HUES6 (cell line): Measurements from ENCODE around the gene CDON.

Experiments
- H3K27ac ChIP-seq: 2 replicates; pipeline ENCODE4 v1.7.0; 2013; ENCODE audit warnings: low read depth, mild to moderate bottlenecking, low read length, inconsistent platforms
- H3K27me3 ChIP-seq: 2 replicates; pipeline ENCODE4 v1.6.1; 2013; ENCODE audit warnings: low read length; ENCODE audit not compliant: control insufficient read depth, insufficient read depth
- H3K36me3 ChIP-seq: 2 replicates; pipeline ENCODE4 v1.6.1; 2013; ENCODE audit warnings: low read length; ENCODE audit not compliant: control insufficient read depth, insufficient read depth
- H3K4me1 ChIP-seq: 2 replicates; pipeline ENCODE4 v1.6.1; 2013; ENCODE audit warnings: low read length; ENCODE audit not compliant: control insufficient read depth, insufficient read depth
- H3K4me3 ChIP-seq: 2 replicates; pipeline ENCODE4 v1.5.1; 2013; ENCODE audit warnings: low read depth, low read length
- H3K9ac ChIP-seq: one replicate; pipeline ENCODE4 v1.6.1; 2013; ENCODE audit warnings: mild to moderate bottlenecking, low read length
- H3K9me3 ChIP-seq: 2 replicates; pipeline ENCODE4 v1.6.1; 2013; ENCODE audit warnings: low read depth, low read length; ENCODE audit not compliant: control insufficient read depth, insufficient read depth

Gene CDON

DNA sequence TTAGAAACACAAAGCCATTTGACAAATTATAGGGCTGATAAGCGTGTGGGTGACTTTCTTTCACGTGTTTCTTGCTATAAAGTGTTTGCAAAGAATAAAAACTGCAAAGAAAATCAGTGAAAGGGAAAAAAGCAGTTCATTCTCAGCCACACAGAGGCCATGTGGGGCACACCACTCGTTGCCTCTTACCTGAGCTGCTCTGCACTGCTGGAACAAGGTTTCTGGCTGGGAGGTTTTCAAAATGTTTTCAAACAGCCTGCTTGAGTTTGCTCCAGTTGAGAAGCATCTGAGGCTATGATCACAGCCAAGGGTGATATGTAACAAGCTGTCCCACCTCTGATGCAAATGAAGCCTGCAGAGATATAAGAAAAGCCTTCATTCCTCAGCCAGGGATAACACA, 131.6 kb downstream of the CDON start:
- Histone ChIP-seq H3K27me3 (no peaks in the 10 kb centered on the region), H3K27ac (no peak overlapping the region), H3K4me1 (peaks cover 13% of the 10 kb centered on the region), H3K9me3 (no peaks in the 10 kb centered on the region), H3K9ac (no peak overlapping the region), H3K36me3 (no peaks in the 10 kb centered on the region), H3K4me3 (no peak overlapping the region)

- Histone ChIP-seq H3K4me3 (no peak overlapping the region), H3K4me1 (peaks cover 13% of the 10 kb centered on the region), H3K27me3 (no peaks in the 10 kb centered on the region), H3K27ac (no peak overlapping the region), H3K9me3 (no peaks in the 10 kb centered on the region), H3K9ac (no peak overlapping the region), H3K36me3 (no peaks in the 10 kb centered on the region)
These were observed 132.6 kb downstream of the CDON start for GRCh38 chr11:125930076-125930450.

- H3K9ac ChIP-seq, result no peak overlapping the region
- no peaks in the 10 kb centered on the region for H3K36me3 ChIP-seq
These were observed 133.1 kb downstream of the CDON start for GRCh38 chr11:125929445-125930075.

GRCh38 chr11:125926682-125927081, 136.0 kb downstream of the CDON start:
- H3K9ac ChIP-seq, result no peak overlapping the region
- H3K4me3 ChIP-seq, result no peak overlapping the region
- H3K4me1 ChIP-seq, result no peaks in the 10 kb centered on the region
- H3K27me3 ChIP-seq, result no peaks in the 10 kb centered on the region
- H3K9me3 ChIP-seq, result no peaks in the 10 kb centered on the region
- no peak overlapping the region for H3K27ac ChIP-seq
- H3K36me3 ChIP-seq, result no peaks in the 10 kb centered on the region

More at GRCh38 chr11:125929445-125930075, 133.1 kb downstream of the CDON start:
- Histone ChIP-seq H3K27me3 (no peaks in the 10 kb centered on the region), H3K4me1 (peaks cover 13% of the 10 kb centered on the region), H3K4me3 (no peak overlapping the region), H3K27ac (no peak overlapping the region), H3K9me3 (no peaks in the 10 kb centered on the region)

DNA sequence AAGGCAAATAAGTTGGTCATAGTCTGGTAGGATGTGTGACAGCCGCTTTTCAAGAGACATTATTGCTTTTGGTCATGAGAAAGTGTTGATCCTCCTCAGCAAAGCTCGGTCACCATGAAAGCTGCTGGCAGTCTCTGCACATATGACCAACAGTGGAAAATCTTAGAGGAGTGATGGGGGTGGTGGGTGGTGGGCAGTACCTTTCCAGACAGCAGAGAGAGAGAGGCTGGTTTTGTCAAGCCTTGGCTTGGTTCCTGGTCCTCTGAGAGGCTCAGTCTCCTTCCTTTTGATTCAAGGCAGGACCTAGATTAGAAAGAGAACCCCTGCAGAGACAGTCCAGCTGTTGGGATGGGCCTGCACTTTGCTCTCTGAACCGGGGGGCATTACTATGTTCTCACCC, 136.9 kb downstream of the CDON start:
- H3K9me3 ChIP-seq, result no peaks in the 10 kb centered on the region
- no peaks in the 10 kb centered on the region for H3K36me3 ChIP-seq
- no peak overlapping the region for H3K27ac ChIP-seq
- no peak overlapping the region for H3K4me3 ChIP-seq
- H3K4me1 ChIP-seq, result no peaks in the 10 kb centered on the region
- no peaks in the 10 kb centered on the region for H3K27me3 ChIP-seq
- H3K9ac ChIP-seq, result no peak overlapping the region

GRCh38 chr11:125925247-125925740, 137.4 kb downstream of the CDON start:
- Histone ChIP-seq H3K9ac (no peak overlapping the region), H3K27ac (no peak overlapping the region), H3K27me3 (no peaks in the 10 kb centered on the region), H3K9me3 (no peaks in the 10 kb centered on the region), H3K4me1 (no peaks in the 10 kb centered on the region), H3K36me3 (no peaks in the 10 kb centered on the region), H3K4me3 (no peak overlapping the region)

GRCh38 chr11:125924384-125925007, 138.2 kb downstream of the CDON start:
- no peaks in the 10 kb centered on the region for H3K36me3 ChIP-seq
- H3K27me3 ChIP-seq, result no peaks in the 10 kb centered on the region
- H3K9me3 ChIP-seq, result no peaks in the 10 kb centered on the region
- H3K4me1 ChIP-seq, result no peaks in the 10 kb centered on the region
- no peak overlapping the region for H3K27ac ChIP-seq
- no peak overlapping the region for H3K4me3 ChIP-seq
- no peak overlapping the region for H3K9ac ChIP-seq

- Histone ChIP-seq H3K9me3 (no peaks in the 10 kb centered on the region), H3K9ac (no peak overlapping the region), H3K27ac (no peak overlapping the region), H3K4me1 (no peaks in the 10 kb centered on the region), H3K36me3 (no peaks in the 10 kb centered on the region), H3K4me3 (no peak overlapping the region), H3K27me3 (no peaks in the 10 kb centered on the region)
These were observed 139.0 kb downstream of the CDON start for GRCh38 chr11:125923633-125924032.

GRCh38 chr11:125923012-125923579, 139.6 kb downstream of the CDON start:
- Histone ChIP-seq H3K9me3 (no peaks in the 10 kb centered on the region), H3K27ac (no peak overlapping the region), H3K36me3 (no peaks in the 10 kb centered on the region), H3K4me3 (no peak overlapping the region), H3K9ac (no peak overlapping the region), H3K4me1 (no peaks in the 10 kb centered on the region), H3K27me3 (no peaks in the 10 kb centered on the region)

DNA sequence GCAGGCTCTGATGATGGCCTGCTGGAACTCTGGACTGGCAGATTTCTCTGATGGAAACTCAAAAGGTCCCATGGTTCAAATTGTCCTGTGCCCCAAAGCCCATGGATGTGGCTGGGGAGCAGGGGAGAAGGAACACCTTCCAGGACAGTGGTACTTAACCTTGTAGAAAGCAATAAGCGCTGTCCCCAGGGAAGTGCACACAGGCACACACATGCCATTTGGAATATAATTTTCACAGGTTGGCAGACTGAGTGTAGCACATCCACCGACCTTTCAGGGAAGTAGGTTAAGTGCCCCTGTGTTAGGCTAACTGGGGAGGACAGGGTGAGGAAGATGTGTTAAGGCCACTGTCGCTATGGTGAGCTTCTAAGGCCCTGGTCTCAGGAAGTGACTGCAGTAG, 140.5 kb downstream of the CDON start:
- Histone ChIP-seq H3K4me1 (no peaks in the 10 kb centered on the region), H3K36me3 (no peaks in the 10 kb centered on the region), H3K27ac (no peak overlapping the region), H3K27me3 (no peaks in the 10 kb centered on the region), H3K9ac (no peak overlapping the region), H3K4me3 (no peak overlapping the region), H3K9me3 (no peaks in the 10 kb centered on the region)

DNA sequence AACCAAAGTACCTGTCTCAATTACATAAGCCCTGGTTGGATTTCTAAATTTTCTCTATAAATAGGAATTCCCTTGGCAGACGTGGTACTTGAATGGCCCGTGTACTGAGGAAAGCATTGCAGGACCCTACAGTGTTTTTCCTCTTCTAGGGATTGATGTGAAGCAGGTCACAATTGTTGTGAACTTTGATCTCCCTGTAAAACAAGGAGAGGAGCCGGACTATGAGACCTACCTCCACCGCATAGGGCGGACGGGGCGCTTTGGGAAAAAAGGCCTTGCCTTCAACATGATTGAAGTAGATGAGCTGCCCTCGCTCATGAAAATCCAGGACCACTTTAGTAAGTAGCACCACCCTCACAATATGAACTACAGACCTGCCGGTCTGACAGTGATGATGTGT, 141.6 kb downstream of the CDON start:
- Histone ChIP-seq H3K9me3 (no peaks in the 10 kb centered on the region), H3K4me3 (no peak overlapping the region), H3K4me1 (no peaks in the 10 kb centered on the region), H3K27ac (no peak overlapping the region), H3K9ac (no peak overlapping the region), H3K36me3 (no peaks in the 10 kb centered on the region), H3K27me3 (no peaks in the 10 kb centered on the region)
